Stimulated activated CD4-positive, alpha-beta T cell treated with anti-CD3 and anti-CD28 coated beads, Interleukin-2, amount 100 ng/mL, for 24 hours (primary cell): Measurements from ENCODE around the gene XPR1.
"Not testable (repeated sequence)": the region's sequence is repeated elsewhere in the genome, so short reads cannot be mapped to it uniquely, and the experiment has no call there.

Source experiments
- DNase-seq, 2 donors: peaks; one replicate each; pipeline ENCODE4 v3.0.0-alpha.2; 2020

XPR1 gene

GRCh38 chr1:180786624-180787023 is 154.8 kb downstream of the XPR1 start:
- no peak for DNase-seq

- DNase-seq, result no peak
Observed at GRCh38 chr1:180787628-180788307, 155.9 kb downstream of the XPR1 start.

GRCh38 chr1:180789460-180789859 is 157.6 kb downstream of the XPR1 start:
- no peak for DNase-seq

GRCh38 chr1:180791152-180791551 is 159.3 kb downstream of the XPR1 start:
- not testable (repeated sequence) for DNase-seq

- DNase-seq, result no peak
Observed at GRCh38 chr1:180791806-180792205, 160.0 kb downstream of the XPR1 start.

- DNase-seq, result no peak
Observed at GRCh38 chr1:180793451-180793850, 161.6 kb downstream of the XPR1 start.

- DNase-seq, result no peak
Observed at GRCh38 chr1:180796897-180797640, 165.2 kb downstream of the XPR1 start.

- no peak for DNase-seq
Observed at GRCh38 chr1:180800945-180801344, 169.1 kb downstream of the XPR1 start.

- DNase-seq, result no peak
Observed at GRCh38 chr1:180802813-180803212, 171.0 kb downstream of the XPR1 start.

GRCh38 chr1:180805316-180805715 is 173.5 kb downstream of the XPR1 start:
- DNase-seq, result no peak

GRCh38 chr1:180811298-180811697 is 179.5 kb downstream of the XPR1 start:
- no peak for DNase-seq

- DNase-seq, result no peak
Observed at GRCh38 chr1:180811886-180812285, 180.1 kb downstream of the XPR1 start.

- DNase-seq, result no peak
Observed at GRCh38 chr1:180814258-180814657, 182.4 kb downstream of the XPR1 start.

GRCh38 chr1:180815188-180815587 is 183.4 kb downstream of the XPR1 start:
- DNase-seq, result no peak

GRCh38 chr1:180816132-180816531 is 184.3 kb downstream of the XPR1 start:
- no peak for DNase-seq

GRCh38 chr1:180821970-180822369 is 190.1 kb downstream of the XPR1 start:
- no peak for DNase-seq

- DNase-seq, result not testable (repeated sequence)
Observed at GRCh38 chr1:180831507-180831906, 199.7 kb downstream of the XPR1 start.

- DNase-seq, result not testable (repeated sequence)
Observed at GRCh38 chr1:180833180-180833579, 201.4 kb downstream of the XPR1 start.

GRCh38 chr1:180836449-180836848 is 204.6 kb downstream of the XPR1 start:
- DNase-seq, result no peak

- no peak for DNase-seq
Observed at GRCh38 chr1:180837020-180837419, 205.2 kb downstream of the XPR1 start.

- no peak for DNase-seq
Observed at GRCh38 chr1:180838535-180838934, 206.7 kb downstream of the XPR1 start.

- no peak for DNase-seq
Observed at GRCh38 chr1:180839547-180839946, 207.7 kb downstream of the XPR1 start.

GRCh38 chr1:180841415-180841814 is 209.6 kb downstream of the XPR1 start:
- DNase-seq, result no peak

GRCh38 chr1:180842052-180842451 is 210.2 kb downstream of the XPR1 start:
- DNase-seq, result no peak
